ENCODE data around the gene BAG3.

The BAG3 gene

DNA sequence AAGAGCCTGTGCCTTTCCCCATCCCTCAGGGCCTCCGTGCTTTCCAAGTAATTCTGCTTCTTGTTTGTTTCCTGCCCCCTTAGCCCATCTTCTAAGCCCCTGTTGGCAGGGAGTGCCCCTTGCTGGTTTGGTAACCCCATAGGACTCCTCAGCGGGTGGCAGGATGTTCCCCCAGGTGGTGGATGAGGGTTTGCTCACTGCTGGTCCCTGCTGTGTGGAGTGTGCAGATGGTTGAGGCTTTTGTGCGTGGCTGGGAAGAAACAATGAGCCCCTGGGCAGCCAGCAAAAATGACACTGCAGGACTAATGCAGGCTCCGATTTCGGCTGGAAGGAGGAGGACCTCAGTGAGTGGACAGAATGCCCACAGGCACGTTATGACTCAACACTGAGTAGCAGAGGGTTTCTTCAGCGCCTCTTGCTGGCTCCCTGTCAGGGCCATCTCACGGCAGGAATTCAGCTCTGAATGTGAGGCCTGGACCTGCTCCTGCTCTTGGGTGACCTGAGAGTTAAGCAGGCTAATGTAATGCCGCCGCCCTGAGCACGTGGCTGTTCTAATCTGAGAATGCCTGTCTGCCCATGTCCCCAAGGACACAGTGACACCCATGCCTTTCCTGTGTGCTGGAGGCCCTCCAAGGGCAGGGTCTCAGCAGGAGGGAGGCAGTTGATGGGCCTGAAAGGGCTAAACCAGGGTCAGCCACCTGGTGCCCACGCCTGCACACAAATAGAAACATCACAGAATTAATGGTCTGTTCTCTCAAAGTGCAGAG, 16.6 kb downstream of the BAG3 start:
- no peak for DNase-seq (ENCODE audit: low read depth in 2 of 2)

GRCh38 chr10:119668461-119668860, 17.3 kb downstream of the BAG3 start:
- no peak for DNase-seq (ENCODE audit: low read depth in 2 of 2)

DNA sequence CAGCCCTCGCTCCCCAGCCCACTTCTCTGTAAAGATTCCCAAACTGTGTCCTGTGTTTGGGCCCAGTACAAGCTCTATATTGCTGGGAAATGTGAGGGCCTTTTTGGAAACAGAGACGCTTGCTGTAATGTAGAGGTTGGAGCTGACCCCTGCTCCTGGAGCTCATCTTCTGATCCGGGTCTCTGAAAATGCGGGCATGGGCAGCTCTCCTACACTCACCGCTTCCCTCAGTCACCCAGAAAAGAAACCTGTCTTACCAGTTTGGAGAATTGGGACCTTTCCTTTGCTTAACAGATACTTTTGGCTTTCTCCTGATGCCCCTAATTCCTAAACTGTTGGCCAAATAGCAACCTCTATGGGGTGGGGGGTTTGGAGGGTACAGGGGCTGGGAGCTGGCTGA, 18.2 kb downstream of the BAG3 start:
- DNase-seq (ENCODE audit: low read depth in 2 of 2) = no peak

DNA sequence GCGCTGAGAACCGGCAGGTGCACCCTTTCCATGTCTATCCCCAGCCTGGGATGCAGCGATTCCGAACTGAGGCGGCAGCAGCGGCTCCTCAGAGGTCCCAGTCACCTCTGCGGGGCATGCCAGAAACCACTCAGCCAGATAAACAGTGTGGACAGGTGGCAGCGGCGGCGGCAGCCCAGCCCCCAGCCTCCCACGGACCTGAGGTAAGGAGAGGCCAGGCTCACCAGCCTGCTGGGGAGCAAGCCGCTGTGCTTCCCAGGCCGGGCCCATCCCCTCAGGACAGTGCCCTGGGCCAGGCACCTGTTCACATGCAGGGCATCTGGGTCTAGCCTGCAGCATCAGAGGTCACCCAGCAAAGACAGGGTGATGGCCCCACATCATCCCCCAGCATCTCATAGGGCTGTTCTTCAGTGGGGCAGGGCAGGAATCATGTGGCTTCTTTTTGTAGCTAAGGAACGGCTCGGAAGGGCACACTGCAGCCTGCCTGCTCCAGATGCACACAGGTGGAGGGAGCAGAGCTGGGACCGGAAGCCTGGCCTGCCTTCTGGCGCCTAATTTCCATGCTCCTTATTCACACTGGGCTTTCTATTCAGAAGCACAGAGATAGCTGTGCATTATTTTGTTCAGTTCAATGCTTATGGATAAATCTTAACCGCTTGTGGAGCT, 18.9 kb downstream of the BAG3 start:
- DNase-seq (ENCODE audit: low read depth in 2 of 2) = no peak

- DNase-seq (ENCODE audit: low read depth in 2 of 2) = no peak
These were observed 19.5 kb downstream of the BAG3 start for GRCh38 chr10:119670717-119671116.

DNA sequence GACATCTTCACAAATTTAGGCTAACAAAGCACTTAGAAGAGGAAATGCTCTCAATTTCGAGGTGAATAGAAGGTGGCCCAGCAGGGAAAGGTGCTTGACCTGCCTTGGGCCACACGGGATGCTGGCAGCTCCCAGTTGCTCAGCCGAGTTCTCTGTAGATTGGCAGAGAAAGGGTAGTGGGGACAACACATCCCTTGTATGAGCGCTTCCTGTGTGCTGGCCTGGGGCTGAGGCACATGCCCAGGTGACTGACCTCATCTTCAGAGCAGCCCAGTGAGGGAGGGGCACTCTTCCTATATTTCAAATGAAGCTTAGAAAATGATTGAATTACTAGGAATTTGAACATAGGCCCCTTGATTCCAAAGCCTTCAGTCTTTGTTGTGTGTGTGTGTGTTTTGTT, 20.2 kb downstream of the BAG3 start:
- DNase-seq (ENCODE audit: low read depth in 2 of 2) = no peak

- DNase-seq (ENCODE audit: low read depth in 2 of 2) = no peak
These were observed 21.1 kb downstream of the BAG3 start for GRCh38 chr10:119672291-119672690.

DNA sequence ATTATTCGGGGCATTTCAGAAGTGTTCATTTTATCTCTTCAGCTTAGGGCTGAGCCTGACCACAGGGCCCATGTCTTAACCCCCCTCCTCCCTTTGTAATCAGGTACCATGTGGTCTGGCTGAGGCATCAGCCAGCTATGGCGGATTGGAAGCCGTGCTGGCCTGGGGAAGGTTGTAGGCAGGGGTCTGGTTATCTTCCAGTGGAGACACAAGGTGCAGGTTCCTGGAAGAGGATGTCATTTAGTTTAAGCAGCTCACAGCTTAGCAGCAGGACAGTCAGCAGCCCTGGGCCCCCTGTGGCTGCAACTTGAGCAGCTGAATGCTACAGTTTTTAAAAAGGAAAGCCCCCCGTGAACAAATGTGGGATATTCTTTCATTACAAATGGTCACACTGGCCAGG, 22.1 kb downstream of the BAG3 start:
- DNase-seq (ENCODE audit: low read depth in 2 of 2) = no peak

DNA sequence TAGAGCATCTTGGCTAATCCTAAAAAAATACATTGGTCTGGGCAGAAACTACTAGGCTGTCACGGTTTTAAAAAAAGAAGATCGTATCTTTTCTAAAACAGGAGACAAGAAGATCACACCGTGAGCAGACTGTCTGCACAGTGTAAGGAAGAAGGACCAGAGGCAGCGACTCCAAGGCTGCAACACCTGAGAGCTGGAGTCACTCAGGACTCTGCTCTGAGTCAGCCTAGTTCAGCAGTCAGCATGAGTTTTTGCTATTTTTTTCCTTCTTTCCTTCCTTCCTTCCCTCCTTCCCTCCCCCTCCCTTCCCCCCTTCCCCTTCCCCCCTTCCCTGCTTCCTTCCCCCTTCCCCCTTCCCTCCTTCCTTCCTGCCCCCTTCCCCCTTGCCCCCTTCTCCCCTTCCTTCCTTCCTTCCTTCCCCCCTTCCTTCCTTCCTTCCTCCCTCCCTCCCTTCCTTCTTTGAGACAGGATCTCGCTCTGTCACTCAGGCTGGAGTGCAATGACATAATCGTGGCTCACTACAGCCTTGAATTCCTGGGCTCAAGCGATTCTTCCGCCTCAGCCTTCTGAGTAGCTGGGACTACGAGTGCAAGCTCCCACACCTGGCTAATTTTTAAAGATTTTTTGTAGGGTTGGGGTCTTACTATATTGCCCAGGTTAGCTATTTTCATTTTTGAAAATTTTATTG, 24.4 kb downstream of the BAG3 start:
- DNase-seq (ENCODE audit: low read depth in 2 of 2) = no peak

DNA sequence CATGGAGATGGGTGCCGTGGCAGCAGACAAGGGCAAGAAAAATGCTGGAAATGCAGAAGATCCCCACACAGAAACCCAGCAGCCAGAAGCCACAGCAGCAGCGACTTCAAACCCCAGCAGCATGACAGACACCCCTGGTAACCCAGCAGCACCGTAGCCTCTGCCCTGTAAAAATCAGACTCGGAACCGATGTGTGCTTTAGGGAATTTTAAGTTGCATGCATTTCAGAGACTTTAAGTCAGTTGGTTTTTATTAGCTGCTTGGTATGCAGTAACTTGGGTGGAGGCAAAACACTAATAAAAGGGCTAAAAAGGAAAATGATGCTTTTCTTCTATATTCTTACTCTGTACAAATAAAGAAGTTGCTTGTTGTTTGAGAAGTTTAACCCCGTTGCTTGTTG, 25.9 kb downstream of the BAG3 start:
- DNase-seq (ENCODE audit: low read depth in 2 of 2) = no peak

DNA sequence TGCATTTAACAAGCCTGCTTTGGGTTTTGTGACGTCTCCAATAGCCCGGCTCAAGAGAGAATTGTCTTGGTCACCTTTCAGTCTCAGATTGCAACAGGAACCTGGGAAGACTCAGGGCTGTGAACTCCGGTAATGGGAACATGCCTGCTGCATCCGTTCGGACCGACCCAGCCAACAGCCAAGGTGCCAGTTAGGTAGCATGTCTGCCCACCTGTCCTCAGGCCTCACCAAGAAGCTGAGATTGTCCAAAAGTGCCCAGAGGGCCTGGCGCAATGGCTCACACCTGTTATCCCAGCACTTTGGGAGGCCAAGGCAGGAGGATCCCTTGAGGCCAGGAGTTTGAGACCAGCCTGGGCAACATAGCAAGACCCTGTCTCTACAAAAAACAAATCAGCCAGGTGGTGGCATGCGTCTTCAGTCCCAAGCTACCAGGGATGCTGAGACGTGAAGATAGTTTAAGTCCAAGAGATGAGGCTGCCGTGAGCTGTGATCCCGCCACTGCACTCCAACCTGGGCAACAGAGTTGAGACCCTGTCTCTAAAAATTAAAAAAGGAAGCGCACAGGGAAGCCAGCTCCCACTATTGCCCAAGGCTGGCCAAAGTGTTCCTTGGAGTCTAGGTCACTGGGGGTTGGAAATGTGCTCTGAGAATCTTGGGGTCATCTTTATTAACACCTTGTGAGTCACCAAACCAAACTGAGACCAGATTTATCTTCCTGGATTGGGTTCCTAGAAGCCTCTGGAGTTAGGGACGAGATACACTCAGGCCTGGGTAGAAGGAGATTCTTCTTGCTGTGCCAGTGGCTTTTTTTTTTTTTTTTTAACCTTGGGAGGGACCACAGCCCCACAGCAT, 26.9 kb downstream of the BAG3 start:
- DNase-seq (ENCODE audit: low read depth in 2 of 2) = no peak

GRCh38 chr10:119679480-119679829, 28.3 kb downstream of the BAG3 start:
- DNase-seq (ENCODE audit: low read depth in 2 of 2) = no peak

DNA sequence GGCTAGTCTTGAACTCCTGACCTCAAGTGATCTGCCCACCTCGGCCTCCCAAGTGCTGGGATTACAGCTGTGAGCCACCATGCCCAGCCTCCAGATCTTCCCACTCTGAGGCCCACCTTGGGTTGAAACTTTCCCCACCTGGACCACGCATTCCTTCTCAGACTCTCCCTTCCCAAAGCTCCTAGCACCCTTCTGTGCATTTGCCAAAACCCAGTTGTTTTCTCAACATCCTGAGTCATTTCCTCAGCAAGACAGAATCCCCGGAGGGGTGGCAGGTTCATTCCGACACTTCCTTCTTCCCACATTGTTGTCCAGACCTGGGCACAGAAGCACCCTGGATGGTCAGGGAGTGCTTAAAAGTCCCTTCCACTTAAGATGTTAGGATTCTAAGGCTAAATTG, 28.9 kb downstream of the BAG3 start:
- no peak for DNase-seq (ENCODE audit: low read depth in 2 of 2)

GRCh38 chr10:119680650-119681081, 29.5 kb downstream of the BAG3 start:
- DNase-seq (ENCODE audit: low read depth in 2 of 2) = no peak

DNA sequence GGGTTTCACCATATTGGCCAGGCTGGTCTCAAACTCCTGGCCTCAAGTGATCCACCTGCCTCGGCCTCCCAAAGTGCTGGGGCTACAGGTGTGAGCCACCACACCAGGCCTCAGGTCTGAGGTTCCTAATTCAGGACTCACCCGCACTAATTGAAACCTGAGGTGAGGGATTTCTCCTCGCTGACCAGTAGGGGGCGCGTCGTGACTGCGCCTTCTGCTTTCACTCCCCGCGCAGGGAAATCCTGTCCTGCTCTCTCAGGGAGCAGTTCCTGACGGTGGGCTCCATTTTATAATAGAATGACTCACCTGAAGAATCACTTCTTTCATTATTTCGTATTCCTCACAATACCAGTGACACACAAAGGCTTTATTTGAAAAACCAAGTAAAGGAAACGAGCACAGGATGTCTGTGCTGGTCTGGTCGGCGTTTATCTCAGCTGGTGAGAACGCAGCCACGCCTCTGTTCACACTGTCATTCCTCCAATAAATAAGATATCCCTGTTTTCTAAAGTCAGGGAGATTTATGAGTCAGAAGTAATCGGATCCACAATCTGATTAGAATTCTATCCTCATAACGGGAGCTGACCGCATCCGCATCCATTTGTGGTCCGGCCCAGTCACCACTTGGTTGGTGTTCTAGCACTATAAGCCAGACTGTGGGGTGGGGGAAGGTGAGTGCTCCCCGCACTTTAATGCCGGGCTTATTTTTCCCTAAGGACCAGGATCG, 35.4 kb downstream of the BAG3 start:
- peak; percentile 68 to 70 for DNase-seq (ENCODE audit: low read depth in 2 of 2)

GRCh38 chr10:119687192-119688032, 36.2 kb downstream of the BAG3 start:
- no peak for DNase-seq (ENCODE audit: low read depth in 2 of 2)

GRCh38 chr10:119688033-119688508, 36.9 kb downstream of the BAG3 start:
- no peak for DNase-seq (ENCODE audit: low read depth in 2 of 2)

DNA sequence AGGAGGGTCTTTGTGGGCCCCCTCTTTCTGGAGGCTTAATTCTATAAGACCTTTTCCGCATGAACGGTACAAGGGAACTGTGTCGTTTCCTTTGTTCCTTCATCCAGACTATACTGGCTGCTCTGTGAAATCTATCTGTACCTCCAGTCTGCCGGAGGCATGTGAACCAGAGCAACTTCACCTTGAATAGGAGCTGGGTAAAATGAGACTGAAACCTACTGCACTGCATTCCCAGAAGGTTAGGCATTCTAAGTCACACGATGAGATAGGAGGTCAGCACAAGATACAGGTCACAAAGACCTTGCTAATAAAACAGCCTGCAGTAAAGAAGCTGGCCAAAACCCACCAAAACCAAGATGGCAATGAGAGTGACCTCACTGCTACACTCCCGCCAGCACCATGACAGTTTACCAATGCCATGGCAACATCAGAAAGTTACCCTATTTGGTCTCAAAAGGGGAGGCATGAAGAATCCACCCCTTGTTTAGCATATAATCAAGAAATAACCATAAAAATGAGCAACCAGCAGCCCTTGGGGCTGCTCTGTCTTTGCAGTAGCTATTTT, 37.9 kb downstream of the BAG3 start:
- no peak for DNase-seq (ENCODE audit: low read depth in 2 of 2)

DNA sequence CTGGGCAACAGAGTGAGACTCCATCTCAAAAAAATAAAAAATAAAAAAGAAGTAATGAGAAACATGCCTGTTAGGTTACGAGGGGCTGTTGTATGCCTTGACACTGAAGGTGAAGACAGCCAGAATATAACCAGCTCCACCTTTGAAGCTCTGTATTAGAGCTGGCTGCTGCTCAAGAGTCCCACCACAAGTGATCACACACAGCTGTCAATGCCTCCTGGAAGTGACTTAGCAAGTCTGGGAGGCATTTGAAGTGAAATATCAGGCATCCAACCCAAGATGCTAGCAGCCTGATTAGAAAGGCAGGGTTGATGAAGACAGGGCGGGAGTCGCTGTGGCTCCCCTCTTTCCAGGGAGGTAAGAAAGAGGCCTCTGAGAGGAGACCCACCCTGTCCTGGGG, 40.5 kb downstream of the BAG3 start:
- DNase-seq (ENCODE audit: low read depth in 2 of 2) = no peak

Measured in activated CD8-positive, alpha-beta memory T cell treated with anti-CD3 and anti-CD28 coated beads for 4 hours (primary cell).